Measurements from ENCODE around the gene MXRA8.

GRCh38 chr1:1398677-1399186, 40.4 kb upstream of the MXRA8 start:
- no peak for TF ChIP-seq CTCF (IDR thresholded peaks at IDR 0.05)
- TF ChIP-seq POLR2A (IDR thresholded peaks at IDR 0.05), result no peak

All from vagina (tissue), 2 donors.